ENCODE measurements around the gene CHST3.

- TF ChIP-seq POLR2A (IDR thresholded peaks at IDR 0.05; ENCODE audit: low read depth), result no peak
- no peak for TF ChIP-seq CTCF (IDR thresholded peaks at IDR 0.05)
- peak; percentile 45 for TF ChIP-seq EP300 (IDR thresholded peaks at IDR 0.05)
- peak; percentile 79 to 87 for TF ChIP-seq POLR2AphosphoS5 (IDR thresholded peaks at IDR 0.05)
Measured at GRCh38 chr10:72009425-72010081, 45.4 kb downstream of the CHST3 start.
